Skeletal muscle cell (primary cell): ENCODE data around the gene WNT16.
"Not testable (repeated sequence)": the region's sequence is repeated elsewhere in the genome, so short reads cannot be mapped to it uniquely, and the experiment has no call there.

Experiments
- DNase-seq: peaks from one replicate; pipeline ENCODE4 v3.0.0-alpha.2; 2010; ENCODE audit warnings: low read depth
- H3K4me3 ChIP-seq: 2 replicates; pipeline ENCODE4 v1.5.1; 2011; ENCODE audit warnings: low read depth, mild to moderate bottlenecking, control low read depth, low read length, moderate library complexity

WNT16 gene

DNA sequence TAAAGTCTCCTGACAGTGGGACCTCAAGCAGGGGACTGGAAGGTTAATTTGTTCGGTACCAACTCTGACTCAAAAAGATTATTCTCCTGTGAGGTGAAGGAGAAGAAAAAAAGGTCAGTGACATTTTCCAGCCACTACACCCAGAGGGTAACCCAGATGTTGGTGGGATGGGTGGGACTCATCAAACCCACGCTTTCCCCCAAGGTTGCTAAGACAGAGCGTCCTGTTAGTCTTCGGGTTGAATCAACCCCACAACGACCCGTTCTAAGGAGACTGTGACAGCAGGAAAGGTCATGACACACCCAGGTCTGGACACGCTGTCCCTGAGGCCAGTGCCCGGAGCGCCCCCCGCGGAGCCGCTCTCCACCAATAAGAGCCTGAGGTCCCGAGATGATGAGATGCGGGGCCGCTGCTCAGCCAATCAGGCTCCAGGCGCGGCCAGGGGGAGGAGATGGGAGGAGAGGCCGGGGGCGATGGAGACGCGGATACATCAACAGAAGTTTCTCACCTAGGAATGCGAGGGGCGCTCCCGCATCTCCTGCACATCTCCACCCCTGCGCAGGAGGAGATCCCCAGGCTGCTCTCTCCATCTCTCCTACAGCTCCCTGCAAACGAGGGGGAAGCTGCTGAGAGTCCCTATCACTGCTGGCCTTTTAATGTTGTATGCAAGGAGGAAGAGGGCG is at the start of gene WNT16:
WNT16 (plus strand) TSS at position 493 of the 683 bp plus-strand sequence. CDS start 293 bp downstream, outside the sequence.
- no peak for DNase-seq
- peak within 1 kb of the TSS; percentile 57 for H3K4me3 ChIP-seq

- no peak for DNase-seq
- no peak overlapping the region for H3K4me3 ChIP-seq
These were observed 49.7 kb upstream of the WNT16 start for GRCh38 chr7:121279060-121279620.

DNA sequence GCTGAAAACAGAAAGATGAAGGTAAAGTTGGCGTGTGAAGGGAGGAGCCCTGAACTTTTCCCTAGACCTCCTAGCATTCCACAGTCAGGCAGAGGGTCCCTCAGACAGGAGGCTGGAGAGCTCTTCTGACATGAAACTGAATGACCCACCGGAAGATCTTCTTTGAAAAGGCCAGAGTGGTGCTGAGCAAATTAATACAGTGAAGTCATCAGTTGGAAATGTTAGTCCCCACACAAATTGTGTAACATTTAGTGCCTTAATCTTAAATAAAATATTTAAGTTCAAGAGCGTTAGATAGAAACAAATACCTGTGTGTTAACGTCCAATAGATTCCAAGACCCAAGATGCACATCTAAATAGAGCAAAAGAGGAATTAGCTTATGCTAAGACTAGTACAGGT is 49.0 kb upstream of the WNT16 start:
- H3K4me3 ChIP-seq, result no peak overlapping the region
- no peak for DNase-seq

DNA sequence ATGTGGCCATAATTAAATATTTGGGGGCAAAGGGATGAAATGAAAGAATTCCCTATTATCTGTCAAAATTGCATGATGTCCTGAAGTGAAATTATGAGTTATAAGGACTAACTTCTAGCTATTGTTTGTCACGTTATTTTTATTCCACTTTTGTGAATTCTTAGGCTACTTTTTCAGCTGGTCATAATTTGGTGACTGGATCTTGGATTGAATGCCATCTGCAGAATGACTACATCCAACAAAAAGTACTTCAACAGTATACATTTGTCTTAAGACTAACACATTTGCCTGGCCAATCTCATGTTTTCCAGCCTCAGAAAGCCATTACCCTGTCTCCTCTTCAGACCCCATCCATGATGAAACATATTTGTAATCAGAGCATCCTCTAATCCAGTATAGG is 48.1 kb upstream of the WNT16 start:
- no peak for DNase-seq
- no peak overlapping the region for H3K4me3 ChIP-seq

DNA sequence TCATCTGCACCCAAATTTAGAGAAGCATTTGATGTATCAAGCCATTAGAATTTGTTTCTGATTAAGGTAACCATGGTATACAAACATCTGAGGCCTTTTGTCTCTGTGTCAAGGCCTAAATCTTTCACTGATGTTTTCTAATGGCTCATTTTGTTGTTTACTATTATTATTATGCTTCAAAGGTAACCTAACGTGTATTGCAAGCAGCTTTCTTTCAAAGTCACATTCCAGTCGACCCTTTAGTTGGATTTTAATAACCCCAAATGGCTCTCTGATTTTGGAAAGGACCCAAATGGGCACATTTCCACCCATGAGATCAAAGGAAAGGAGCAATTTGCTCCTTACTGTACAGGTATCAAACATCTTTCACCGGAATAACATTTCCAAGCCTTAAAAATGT is 46.7 kb upstream of the WNT16 start:
- DNase-seq, result no peak

DNA sequence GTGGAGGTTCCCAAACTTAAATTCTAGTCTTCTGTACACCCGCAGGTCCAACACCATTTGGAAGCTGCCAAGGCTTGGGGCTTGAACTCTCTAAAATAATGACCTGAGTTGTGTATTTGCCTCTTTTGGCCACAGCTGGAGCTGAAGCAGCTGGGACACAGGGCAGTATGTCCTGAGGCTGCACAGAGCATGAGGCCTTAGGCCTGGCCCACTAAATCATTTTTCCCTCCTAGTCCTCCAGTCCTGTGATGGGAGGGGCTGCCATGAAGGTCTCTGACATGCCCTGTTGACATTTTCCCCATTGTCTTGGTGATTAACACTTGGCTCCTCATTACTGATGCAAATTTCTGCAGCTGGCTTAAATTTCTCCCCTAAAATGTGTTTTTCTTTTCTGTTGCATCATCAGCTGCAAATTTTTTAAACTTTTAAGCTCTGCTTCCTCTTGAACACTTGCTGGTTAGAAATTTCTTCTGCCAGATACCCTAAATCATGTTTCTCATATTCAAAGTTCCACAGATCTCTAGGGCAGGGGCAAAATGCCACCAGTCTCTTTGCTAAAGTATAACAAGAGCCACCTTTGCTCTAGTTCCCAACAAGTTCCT is 43.6 kb upstream of the WNT16 start:
- no peak overlapping the region for H3K4me3 ChIP-seq
- no peak for DNase-seq

More for the DNA sequence above, 46.7 kb upstream of the WNT16 start:
- H3K4me3 ChIP-seq, result no peak overlapping the region

DNA sequence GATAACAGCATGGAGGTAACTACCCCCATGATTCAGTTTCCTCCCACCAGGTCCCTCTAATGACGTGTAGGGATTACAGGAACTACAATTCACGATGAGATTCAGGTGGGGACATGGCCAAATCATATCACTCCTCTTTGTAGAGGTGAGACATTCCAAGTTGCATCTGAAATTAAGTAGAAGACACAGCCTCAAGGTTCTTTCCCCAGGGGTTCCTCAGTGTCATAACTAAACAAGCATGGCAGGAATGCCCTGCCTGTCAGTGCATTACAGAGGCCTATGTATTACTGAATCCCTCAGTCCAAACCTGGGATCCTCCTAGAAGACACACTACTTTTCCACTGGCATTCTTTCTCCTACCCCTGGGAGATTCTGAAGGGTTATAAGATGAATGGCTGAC is 42.6 kb upstream of the WNT16 start:
- no peak for DNase-seq
- no peak overlapping the region for H3K4me3 ChIP-seq

DNA sequence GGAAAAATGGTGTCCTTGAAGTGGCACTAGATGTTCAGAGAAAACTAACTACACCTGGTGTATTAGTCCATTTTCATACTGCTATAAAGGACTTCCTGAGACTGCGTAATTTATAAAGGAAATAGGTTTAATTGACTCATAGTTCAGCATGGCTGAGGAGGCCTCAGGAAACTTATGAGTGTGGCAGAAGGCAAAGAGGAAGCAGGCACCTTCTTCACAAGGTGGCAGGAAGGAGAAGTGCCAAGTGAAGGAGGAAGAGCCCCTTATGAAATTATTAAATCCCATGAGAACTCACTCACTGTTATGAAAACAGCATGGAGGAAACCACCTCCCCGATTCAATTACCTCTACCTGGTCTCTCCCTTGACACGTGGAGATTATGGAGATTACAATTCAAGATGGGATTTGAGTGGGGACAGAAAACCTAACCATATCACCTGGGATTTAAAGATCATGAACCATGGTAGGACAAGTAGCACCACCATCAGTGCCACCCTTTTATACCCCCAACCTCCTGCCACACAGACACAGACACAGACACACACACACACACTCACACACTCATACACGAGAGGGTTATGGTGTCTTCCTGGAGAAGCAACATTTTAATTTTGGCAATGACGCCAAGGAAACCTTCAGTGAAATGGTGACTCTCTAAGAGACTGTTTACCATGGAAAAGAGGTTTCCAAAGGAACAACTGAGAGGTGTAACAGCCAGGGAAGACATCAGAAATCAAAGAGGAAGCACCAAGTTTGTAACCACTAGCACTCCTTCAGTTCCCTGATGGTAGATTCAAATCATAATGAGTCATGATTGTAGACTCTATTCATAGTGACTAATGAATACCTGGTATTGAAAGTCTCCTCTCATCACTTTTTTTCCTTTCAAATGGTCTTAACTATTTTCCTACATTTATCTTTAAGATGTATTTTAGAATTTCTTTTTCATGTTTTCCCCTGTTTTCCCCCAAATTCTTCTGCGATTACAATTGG is 41.8 kb upstream of the WNT16 start:
- H3K4me3 ChIP-seq, result no peak overlapping the region
- DNase-seq, result no peak

DNA sequence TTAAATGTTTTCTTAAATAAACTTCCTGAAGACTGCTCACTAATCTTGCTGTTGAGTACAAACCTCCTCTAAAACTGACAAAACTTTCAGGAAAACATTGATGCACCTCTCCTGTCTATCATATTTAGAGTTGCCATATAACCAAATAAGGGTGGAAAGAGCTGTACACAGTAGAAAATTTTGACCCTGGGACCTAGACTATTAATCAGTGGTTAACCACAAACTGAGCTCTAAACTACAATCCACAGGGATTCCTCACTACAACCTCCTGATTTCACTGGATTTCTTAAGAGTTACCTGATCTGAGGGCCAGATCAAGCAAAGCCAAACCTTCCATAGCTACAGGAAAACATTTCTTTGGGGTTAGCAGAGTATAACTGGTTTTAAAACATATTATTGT is 39.9 kb upstream of the WNT16 start:
- H3K4me3 ChIP-seq, result no peak overlapping the region
- peak; percentile 65 for DNase-seq

DNA sequence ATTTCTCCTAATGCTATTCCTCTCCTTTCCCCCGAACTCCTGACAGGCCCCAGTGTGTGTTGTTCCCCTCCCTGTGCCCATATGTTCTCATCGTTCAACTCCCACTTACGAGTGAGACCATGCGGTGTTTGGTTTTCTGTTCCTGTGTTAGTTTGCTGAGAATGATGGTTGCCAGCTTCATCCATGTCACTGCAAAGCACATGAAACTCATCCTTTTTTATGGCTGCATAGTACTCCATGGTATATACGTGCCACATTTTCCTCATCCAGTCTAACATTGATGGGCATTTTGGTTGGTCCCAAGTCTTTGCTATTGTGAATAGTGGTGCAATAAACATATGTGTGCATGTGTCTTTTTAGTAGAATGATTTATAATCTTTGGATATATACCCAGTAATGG is 38.9 kb upstream of the WNT16 start:
- DNase-seq, H3K4me3 ChIP-seq: not testable (repeated sequence)

DNA sequence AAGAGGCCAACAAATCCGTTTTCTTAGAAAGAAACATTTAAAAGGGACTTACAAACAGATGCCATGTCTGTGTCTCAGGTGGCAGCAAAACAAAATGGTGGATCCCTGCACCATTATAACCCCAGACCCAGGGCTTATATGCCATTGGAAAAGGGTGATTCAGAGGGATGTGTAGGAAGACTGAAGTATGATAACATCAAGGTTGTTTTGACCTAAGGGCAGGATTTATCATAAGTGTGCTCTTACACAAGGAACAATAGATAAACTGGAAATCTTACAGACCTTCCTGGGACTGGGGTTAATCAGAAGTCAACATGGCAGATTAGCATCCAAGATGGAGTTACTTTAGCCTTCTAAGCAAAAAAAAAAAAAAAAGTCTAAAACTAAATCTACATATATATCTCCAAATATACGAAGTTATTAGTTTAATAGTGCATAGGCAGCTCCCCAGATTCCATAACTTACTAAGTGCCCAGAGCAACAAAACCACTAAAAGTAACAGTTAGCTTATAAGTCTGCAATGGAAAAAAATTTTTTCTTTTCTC is 34.3 kb upstream of the WNT16 start:
- DNase-seq, result no peak
- H3K4me3 ChIP-seq, result no peak overlapping the region

- H3K4me3 ChIP-seq, result no peak overlapping the region
- DNase-seq, result no peak
These were observed 31.0 kb upstream of the WNT16 start for GRCh38 chr7:121297843-121298242.

DNA sequence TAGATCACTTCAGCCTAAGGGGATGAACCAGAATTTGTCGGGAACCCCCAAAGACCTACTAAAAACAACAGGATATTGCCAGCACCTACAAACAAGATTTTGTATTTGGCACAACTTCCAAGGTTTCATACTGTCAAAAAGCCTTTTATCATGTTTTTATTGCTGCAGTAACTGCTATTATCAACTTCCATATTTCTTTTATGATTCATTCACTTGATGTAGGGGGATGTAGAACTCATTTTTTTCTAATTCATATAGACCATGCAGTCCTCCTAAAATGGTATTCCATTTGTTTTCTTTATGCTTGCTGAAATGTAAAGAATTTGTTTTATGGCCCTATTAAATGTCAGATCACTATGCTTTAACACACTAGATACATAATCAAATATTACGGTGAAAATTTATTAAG is 30.0 kb upstream of the WNT16 start:
- no peak overlapping the region for H3K4me3 ChIP-seq
- DNase-seq, result no peak

DNA sequence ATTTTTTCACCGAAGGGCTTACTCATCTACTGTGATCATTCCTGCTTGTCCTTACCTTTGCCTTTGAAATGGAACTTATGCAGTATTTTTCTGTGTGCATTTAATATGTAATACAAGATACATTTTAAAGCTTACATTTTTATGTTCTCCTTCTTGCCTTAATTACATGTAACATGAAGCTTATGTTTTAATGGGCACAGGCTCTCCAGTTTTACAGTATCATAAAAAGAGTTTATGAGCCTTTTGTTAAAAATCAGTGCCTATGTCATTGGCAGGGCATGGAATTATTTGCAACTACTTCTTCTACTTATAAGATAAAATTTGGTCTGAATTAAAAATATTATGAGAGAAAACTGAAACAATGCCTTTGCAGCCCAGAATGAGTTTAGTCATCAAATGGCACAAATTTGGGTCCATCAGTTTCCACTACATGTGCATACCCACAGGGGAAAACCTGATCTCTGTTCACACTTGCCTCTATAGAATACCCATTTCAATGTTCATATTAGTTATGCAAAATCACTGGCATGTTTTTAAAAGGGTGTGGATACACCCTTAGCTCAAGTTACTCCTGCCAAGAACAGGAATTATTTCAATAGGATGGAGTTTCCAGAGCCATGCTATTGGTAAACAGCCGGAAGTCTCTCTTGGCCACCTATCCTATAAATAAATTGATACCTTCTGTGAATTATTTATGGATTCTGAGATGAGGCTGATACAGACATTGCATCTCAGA is 27.9 kb upstream of the WNT16 start:
- no peak overlapping the region for H3K4me3 ChIP-seq
- DNase-seq, result no peak

DNA sequence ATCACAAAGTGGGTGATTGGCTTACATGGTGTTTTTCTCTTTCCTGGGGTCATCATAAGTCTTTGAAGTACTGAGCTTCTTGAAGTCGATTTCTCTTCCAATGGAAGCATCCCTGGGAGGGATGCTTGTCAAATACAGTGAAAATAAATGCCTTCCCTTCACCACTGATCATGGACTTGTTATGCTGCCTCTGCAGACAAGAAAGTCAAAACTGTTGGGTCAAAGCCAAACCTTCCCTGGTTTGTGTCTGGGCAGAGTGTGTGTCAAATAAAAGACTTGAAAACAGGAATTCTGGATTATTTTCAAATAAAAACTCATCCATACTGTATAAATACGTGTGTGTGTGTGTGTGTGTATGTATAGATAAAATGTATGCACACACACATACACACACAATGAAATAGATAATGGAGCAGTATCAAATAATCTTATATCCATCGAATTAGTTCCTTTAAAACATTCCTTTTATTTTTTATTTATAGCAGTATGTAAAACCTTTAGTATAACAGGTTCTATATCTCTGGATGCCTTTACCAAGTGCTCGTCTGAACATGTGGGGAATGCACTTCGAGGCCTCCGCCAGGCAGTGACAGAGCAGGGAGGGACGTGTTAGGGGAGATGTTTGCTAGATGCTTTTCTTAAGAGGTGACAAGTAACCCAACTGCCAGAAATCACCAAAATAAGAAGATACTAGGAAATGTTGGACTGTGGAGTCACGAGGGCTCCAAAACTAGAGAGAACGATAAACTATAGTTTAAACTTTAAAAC is 27.2 kb upstream of the WNT16 start:
- DNase-seq, result no peak
- no peak overlapping the region for H3K4me3 ChIP-seq

GRCh38 chr7:121302214-121302745 is 26.5 kb upstream of the WNT16 start:
- DNase-seq, result peak; percentile 13
- H3K4me3 ChIP-seq, result no peak overlapping the region

DNA sequence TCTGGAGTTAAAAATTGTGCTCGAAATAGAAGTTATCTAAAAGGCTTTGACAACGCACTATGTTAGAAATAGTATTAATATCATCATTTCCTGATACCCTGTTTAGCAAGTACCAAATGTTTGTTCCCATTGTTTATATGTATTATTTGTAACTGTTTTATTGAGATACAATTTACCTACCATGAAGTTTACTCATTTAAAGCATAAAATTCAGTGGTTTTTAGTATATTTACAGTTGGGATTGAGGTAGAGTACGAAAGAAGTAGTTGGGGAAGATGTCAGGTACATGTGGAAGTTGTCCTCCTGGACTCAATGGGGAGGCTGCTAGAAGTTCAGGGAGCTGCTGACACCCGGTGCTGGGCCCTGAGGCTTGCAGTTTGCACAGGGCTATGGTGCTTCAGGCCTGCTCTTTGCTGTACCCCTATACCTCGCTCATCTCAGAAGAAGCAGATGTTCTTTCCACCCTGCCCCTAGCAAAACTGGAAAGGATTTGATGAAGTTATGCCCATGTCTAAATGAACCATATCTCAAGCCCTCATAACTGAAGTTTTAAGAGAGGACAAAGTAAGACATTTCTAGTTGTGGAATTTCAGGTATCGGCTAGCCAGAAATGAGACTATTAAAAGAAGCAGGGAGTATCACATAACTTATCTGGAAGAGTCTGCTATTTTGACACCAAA is 25.2 kb upstream of the WNT16 start:
- H3K4me3 ChIP-seq, result no peak overlapping the region
- no peak for DNase-seq
